ENCODE results near the gene PRKCA. TPM values are rescaled to one million over a fixed set of nuclear protein-coding genes. Genes with fewer than 3 reads are reported as not detected.

Gene PRKCA
- total RNA-seq, 3 donors from 2014 or later = 42.3 to 77.7 (median 56.3) TPM

- Histone ChIP-seq H3K9me3 (no peaks in the 10 kb centered on the region), H3K36me3 (ENCODE audit: low read depth) (no peaks in the 10 kb centered on the region), H3K4me3 (no peak overlapping the region), H3K4me1 (ENCODE audit: low read depth) (peaks cover 3% of the 10 kb centered on the region)
- no peak for TF ChIP-seq CTCF (IDR thresholded peaks at IDR 0.05)
- intact Hi-C loops (cut with DNase I, micrococcal nuclease) = no loop called here
- DNase-seq = no peak
- ATAC-seq = no peak
Observed at GRCh38 chr17:66698270-66698669, 395.9 kb downstream of the PRKCA start.

GRCh38 chr17:66701462-66701861 lies 399.0 kb downstream of the PRKCA start:
- no peak for ATAC-seq
- intact Hi-C loops (cut with DNase I, micrococcal nuclease) = no loop called here
- H3K4me1 ChIP-seq (ENCODE audit: low read depth) = peaks cover 3% of the 10 kb centered on the region
- no peak for DNase-seq
- H3K4me3 ChIP-seq = no peak overlapping the region
- no peaks in the 10 kb centered on the region for H3K36me3 ChIP-seq (ENCODE audit: low read depth)
- no peaks in the 10 kb centered on the region for H3K9me3 ChIP-seq
- TF ChIP-seq CTCF (IDR thresholded peaks at IDR 0.05) = no peak

- DNase-seq = no peak
- intact Hi-C loops (cut with DNase I, micrococcal nuclease) = no loop called here
- H3K4me3 ChIP-seq = no peak overlapping the region
Observed at GRCh38 chr17:66702106-66702936, 399.9 kb downstream of the PRKCA start.

GRCh38 chr17:66704858-66705520 lies 402.6 kb downstream of the PRKCA start:
- peaks cover 3% of the 10 kb centered on the region for H3K4me1 ChIP-seq (ENCODE audit: low read depth)
- intact Hi-C loops (cut with DNase I, micrococcal nuclease) = no loop called here
- H3K36me3 ChIP-seq (ENCODE audit: low read depth) = no peaks in the 10 kb centered on the region
- no peak overlapping the region for H3K4me3 ChIP-seq
- no peak for DNase-seq
- no peak for ATAC-seq
- H3K9me3 ChIP-seq = no peaks in the 10 kb centered on the region
- TF ChIP-seq CTCF (IDR thresholded peaks at IDR 0.05) = no peak

More at GRCh38 chr17:66702106-66702936, 399.9 kb downstream of the PRKCA start:
- TF ChIP-seq CTCF (IDR thresholded peaks at IDR 0.05) = no peak
- no peaks in the 10 kb centered on the region for H3K36me3 ChIP-seq (ENCODE audit: low read depth)
- peaks cover 3% of the 10 kb centered on the region for H3K4me1 ChIP-seq (ENCODE audit: low read depth)
- peak; percentile 97 for ATAC-seq
- H3K9me3 ChIP-seq = no peaks in the 10 kb centered on the region

GRCh38 chr17:66706851-66707450 lies 404.5 kb downstream of the PRKCA start:
- no peak for TF ChIP-seq CTCF (IDR thresholded peaks at IDR 0.05)
- DNase-seq = no peak
- intact Hi-C loops (cut with DNase I, micrococcal nuclease) = no loop called here
- Histone ChIP-seq H3K4me3 (no peak overlapping the region), H3K9me3 (no peaks in the 10 kb centered on the region), H3K36me3 (ENCODE audit: low read depth) (no peaks in the 10 kb centered on the region), H3K4me1 (ENCODE audit: low read depth) (peaks cover 3% of the 10 kb centered on the region)
- no peak for ATAC-seq
